ENCODE data around the gene NEGR1. TPM values are rescaled to one million over a fixed set of nuclear protein-coding genes. Genes with fewer than 3 reads are reported as not detected.

NEGR1 gene
- total RNA-seq, 1 donor from 2014 or later: 7.6 TPM

GRCh38 chr1:71572038-71572437 lies 710.3 kb downstream of the NEGR1 start:
- no peaks in the 10 kb centered on the region for H3K36me3 Mint-ChIP-seq (ENCODE audit: unreplicated experiment)
- H3K4me3 Mint-ChIP-seq (ENCODE audit: unreplicated experiment): no peak overlapping the region
- no peak for DNase-seq (ENCODE audit: extremely low spot score, unreplicated experiment)
- H3K27me3 Mint-ChIP-seq (ENCODE audit: unreplicated experiment): no peaks in the 10 kb centered on the region
- H3K27ac Mint-ChIP-seq (ENCODE audit: unreplicated experiment): no peak overlapping the region
- TF ChIP-seq, protein P1, sequence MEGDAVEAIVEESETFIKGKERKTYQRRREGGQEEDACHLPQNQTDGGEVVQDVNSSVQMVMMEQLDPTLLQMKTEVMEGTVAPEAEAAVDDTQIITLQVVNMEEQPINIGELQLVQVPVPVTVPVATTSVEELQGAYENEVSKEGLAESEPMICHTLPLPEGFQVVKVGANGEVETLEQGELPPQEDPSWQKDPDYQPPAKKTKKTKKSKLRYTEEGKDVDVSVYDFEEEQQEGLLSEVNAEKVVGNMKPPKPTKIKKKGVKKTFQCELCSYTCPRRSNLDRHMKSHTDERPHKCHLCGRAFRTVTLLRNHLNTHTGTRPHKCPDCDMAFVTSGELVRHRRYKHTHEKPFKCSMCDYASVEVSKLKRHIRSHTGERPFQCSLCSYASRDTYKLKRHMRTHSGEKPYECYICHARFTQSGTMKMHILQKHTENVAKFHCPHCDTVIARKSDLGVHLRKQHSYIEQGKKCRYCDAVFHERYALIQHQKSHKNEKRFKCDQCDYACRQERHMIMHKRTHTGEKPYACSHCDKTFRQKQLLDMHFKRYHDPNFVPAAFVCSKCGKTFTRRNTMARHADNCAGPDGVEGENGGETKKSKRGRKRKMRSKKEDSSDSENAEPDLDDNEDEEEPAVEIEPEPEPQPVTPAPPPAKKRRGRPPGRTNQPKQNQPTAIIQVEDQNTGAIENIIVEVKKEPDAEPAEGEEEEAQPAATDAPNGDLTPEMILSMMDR (IDR thresholded peaks at IDR 0.05): no peak
- H3K9me3 Mint-ChIP-seq (ENCODE audit: unreplicated experiment): no peaks in the 10 kb centered on the region
- H3K4me1 Mint-ChIP-seq (ENCODE audit: unreplicated experiment): no peaks in the 10 kb centered on the region

GRCh38 chr1:71566413-71566812 lies 715.9 kb downstream of the NEGR1 start:
- Mint-ChIP-seq H3K4me3 (ENCODE audit: unreplicated experiment) (no peak overlapping the region), H3K27ac (ENCODE audit: unreplicated experiment) (no peak overlapping the region), H3K36me3 (ENCODE audit: unreplicated experiment) (no peaks in the 10 kb centered on the region), H3K4me1 (ENCODE audit: unreplicated experiment) (peaks cover 6% of the 10 kb centered on the region), H3K9me3 (ENCODE audit: unreplicated experiment) (no peaks in the 10 kb centered on the region), H3K27me3 (ENCODE audit: unreplicated experiment) (no peaks in the 10 kb centered on the region)
- DNase-seq (ENCODE audit: extremely low spot score, unreplicated experiment): no peak
- TF ChIP-seq, protein P1 (IDR thresholded peaks at IDR 0.05): no peak

DNA sequence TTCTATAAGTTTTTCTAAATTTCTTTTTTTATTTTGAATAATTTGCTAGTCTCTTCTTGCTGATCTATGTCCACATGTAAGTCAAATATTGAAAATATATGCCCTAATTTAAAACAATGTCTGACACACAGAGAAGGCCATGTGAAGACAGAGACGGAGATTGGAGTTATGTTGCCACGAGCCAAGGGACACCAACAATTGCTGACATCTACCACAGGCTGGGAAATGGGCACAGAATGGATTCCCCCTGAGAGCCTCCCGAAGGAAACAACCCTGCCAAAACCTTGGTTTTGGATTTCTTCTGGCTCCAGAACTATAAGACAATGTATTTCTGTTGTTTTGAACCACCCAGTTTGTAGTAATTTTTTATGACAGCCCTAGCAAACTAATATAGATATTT lies 716.5 kb downstream of the NEGR1 start:
- Mint-ChIP-seq H3K4me1 (ENCODE audit: unreplicated experiment) (peaks cover 8% of the 10 kb centered on the region), H3K9me3 (ENCODE audit: unreplicated experiment) (no peaks in the 10 kb centered on the region), H3K27me3 (ENCODE audit: unreplicated experiment) (no peaks in the 10 kb centered on the region), H3K36me3 (ENCODE audit: unreplicated experiment) (no peaks in the 10 kb centered on the region), H3K27ac (ENCODE audit: unreplicated experiment) (no peak overlapping the region), H3K4me3 (ENCODE audit: unreplicated experiment) (no peak overlapping the region)
- DNase-seq (ENCODE audit: extremely low spot score, unreplicated experiment): no peak
- TF ChIP-seq, protein P1 (IDR thresholded peaks at IDR 0.05): no peak

DNA sequence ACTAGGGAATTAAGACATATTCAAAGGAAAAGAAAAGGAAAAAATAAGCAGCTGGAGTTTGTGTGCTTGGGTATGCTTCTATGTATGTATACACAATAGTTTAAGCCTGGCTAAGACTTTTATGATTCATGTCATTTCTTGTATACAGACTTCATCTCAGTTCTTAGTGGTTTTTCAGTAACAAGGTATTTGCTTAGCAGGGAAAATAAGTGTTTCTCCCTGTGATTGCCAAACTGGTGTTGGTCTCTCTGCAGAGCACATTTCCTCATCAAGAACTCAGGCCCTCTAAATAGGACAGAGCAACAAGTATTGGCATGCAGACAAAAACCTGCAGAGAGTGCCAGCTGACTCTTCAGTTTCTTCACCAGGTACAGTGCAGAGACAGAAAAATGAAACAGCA lies 717.1 kb downstream of the NEGR1 start:
- Mint-ChIP-seq H3K9me3 (ENCODE audit: unreplicated experiment) (no peaks in the 10 kb centered on the region), H3K4me1 (ENCODE audit: unreplicated experiment) (peaks cover 8% of the 10 kb centered on the region), H3K27ac (ENCODE audit: unreplicated experiment) (no peak overlapping the region), H3K4me3 (ENCODE audit: unreplicated experiment) (no peak overlapping the region), H3K27me3 (ENCODE audit: unreplicated experiment) (no peaks in the 10 kb centered on the region), H3K36me3 (ENCODE audit: unreplicated experiment) (no peaks in the 10 kb centered on the region)
- DNase-seq (ENCODE audit: extremely low spot score, unreplicated experiment): no peak
- TF ChIP-seq, protein P1 (IDR thresholded peaks at IDR 0.05): no peak

DNA sequence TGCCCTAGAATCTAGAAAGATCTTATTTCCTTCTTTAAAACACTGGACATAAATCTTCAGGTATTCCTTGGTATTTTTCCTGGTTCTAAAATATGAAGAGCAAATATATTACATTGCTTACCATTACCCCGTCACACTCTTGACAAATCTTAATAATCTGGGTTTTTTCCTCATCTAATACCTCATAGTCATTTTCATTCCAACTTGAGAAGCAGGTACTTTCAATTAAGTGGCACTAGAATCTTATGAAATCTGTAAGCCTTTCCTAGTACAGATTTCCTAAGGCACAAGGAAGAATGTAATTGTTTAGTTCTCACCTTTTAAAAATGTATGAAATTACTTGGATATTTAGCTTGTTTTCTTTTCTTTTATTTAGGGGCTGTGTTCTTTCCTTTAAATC lies 720.0 kb downstream of the NEGR1 start:
- Mint-ChIP-seq H3K4me3 (ENCODE audit: unreplicated experiment) (no peak overlapping the region), H3K4me1 (ENCODE audit: unreplicated experiment) (peaks cover 8% of the 10 kb centered on the region), H3K27me3 (ENCODE audit: unreplicated experiment) (no peaks in the 10 kb centered on the region), H3K36me3 (ENCODE audit: unreplicated experiment) (no peaks in the 10 kb centered on the region), H3K9me3 (ENCODE audit: unreplicated experiment) (no peaks in the 10 kb centered on the region), H3K27ac (ENCODE audit: unreplicated experiment) (no peak overlapping the region)
- TF ChIP-seq, protein P1 (IDR thresholded peaks at IDR 0.05): no peak
- DNase-seq (ENCODE audit: extremely low spot score, unreplicated experiment): no peak
